CD4-positive, alpha-beta T cell (primary cell): Measurements from ENCODE around the gene GM2A. TPM values are rescaled to one million over a fixed set of nuclear protein-coding genes. Genes with fewer than 3 reads are reported as not detected.
A peak's percentile ranks its signal among the peaks of the same experiment; 100 is the strongest.

ENCODE experiments used
- ATAC-seq: fragments of 200-7000 bp; cut with Tn5 transposase; one replicate; pipeline ENCODE4 v1.10.0; 2022; ENCODE audit warnings: mild to moderate bottlenecking; ENCODE audit not compliant: poor library complexity
- CTCF ChIA-PET: fragments of 350-600 bp; sonication (Branson Sonifier 250); formaldehyde crosslinking; loops from one replicate; lab custom pipeline; 2021; ENCODE audit warnings: antibody characterized with exemption, inconsistent platforms; lab: Charles Lee
- POLR2A ChIA-PET: fragments of 350-600 bp; sonication (Branson Sonifier 250); formaldehyde crosslinking; loops from one replicate; lab custom pipeline; 2021; ENCODE audit warnings: antibody characterized with exemption, inconsistent platforms; lab: Charles Lee
- DNase-seq, 14 experiments: peaks; one replicate each; pipeline ENCODE4 v3.0.0-alpha.2; 2013 to 2020; ENCODE audit warnings: mixed read lengths in 2 of 14
- H3K27ac ChIP-seq, 2 donors: one replicate each; pipeline versions ENCODE4 v1.5.1 to v1.7.0; 2013; ENCODE audit warnings: low read length in 2 of 2, low read depth in 1 of 2, mild to moderate bottlenecking in 1 of 2
- H3K27me3 ChIP-seq, 2 experiments: 1 replicate in 1 of 2; 2 replicates in 1 of 2; pipeline versions ENCODE4 v1.6.1 to v1.7.0; 2013; ENCODE audit warnings: low read length in 2 of 2, control low read depth in 1 of 2, mild to moderate bottlenecking in 1 of 2, moderate library complexity in 1 of 2; ENCODE audit not compliant: insufficient read depth in 2 of 2, control insufficient read depth in 1 of 2
- H3K36me3 ChIP-seq: one replicate; pipeline ENCODE4 v1.6.1; 2013; ENCODE audit warnings: low read length, control low read depth; ENCODE audit not compliant: insufficient read depth
- H3K4me1 ChIP-seq: one replicate; pipeline ENCODE4 v1.6.1; 2013; ENCODE audit warnings: low read length, control low read depth; ENCODE audit not compliant: insufficient read depth
- H3K4me3 ChIP-seq: one replicate; pipeline ENCODE4 v1.5.1; 2013; ENCODE audit warnings: mild to moderate bottlenecking, low read length, moderate library complexity
- H3K9me3 ChIP-seq, 2 experiments: 1 replicate in 1 of 2; 2 replicates in 1 of 2; pipeline versions ENCODE4 v1.6.1 to v1.7.0; 2013; ENCODE audit warnings: low read length in 2 of 2, mild to moderate bottlenecking in 2 of 2, control low read depth in 1 of 2, moderate library complexity in 1 of 2; ENCODE audit not compliant: control insufficient read depth in 1 of 2, insufficient read depth in 1 of 2
- H3K27ac Mint-ChIP-seq: one replicate; pipeline ENCODE4 v1.8.0; 2020; ENCODE audit warnings: mixed read lengths
- H3K27me3 Mint-ChIP-seq: one replicate; pipeline ENCODE4 v1.8.0; 2021; ENCODE audit warnings: mixed read lengths
- H3K36me3 Mint-ChIP-seq: one replicate; pipeline ENCODE4 v1.8.0; 2021; ENCODE audit warnings: low read depth, mixed read lengths
- H3K4me1 Mint-ChIP-seq: one replicate; pipeline ENCODE4 v1.8.0; 2021; ENCODE audit warnings: low read depth, mixed read lengths
- H3K4me3 Mint-ChIP-seq: one replicate; pipeline ENCODE4 v1.8.0; 2020; ENCODE audit warnings: mild to moderate bottlenecking, mixed read lengths
- H3K9me3 Mint-ChIP-seq: one replicate; pipeline ENCODE4 v1.8.0; 2020; ENCODE audit warnings: mixed read lengths
- CTCF ChIP-seq: fragments of 200-600 bp; IDR thresholded peaks from one replicate; pipeline ENCODE4 v1.8.0; 2022; ENCODE audit warnings: antibody characterized with exemption, mild to moderate bottlenecking
- intact Hi-C, 2 experiments: fragments of 100-400 bp; cut with DNase I in 1 of 2; cut with micrococcal nuclease in 1 of 2; formaldehyde crosslinking; loops; one replicate each; pipeline versions ENCODE4 v1.15.1 to v1.9.0; 2023 to 2025; cut with DNase I, micrococcal nuclease
- polyA plus RNA-seq, 2 donors: library from polyadenylated mRNA; unstranded; fragments of 120-200 nt; gene quantifications; one replicate each; pipeline ENCODE4 v1.2.1, GENCODE V29; 2013
- total RNA-seq, 174 experiments: library from RNA in 2 of 174; stranded (reverse) in 2 of 174; gene quantifications; one replicate each; pipeline ENCODE4 v1.2.3 and lab custom pipeline; 2021 to 2026

GM2A gene
- total RNA-seq, result 1 to 10 TPM; 3.1 to 4.1 TPM
- polyA plus RNA-seq (2013, experiment 1 of 2), result 17.4 TPM
- polyA plus RNA-seq (2013, experiment 2 of 2), result 10.7 TPM
- 2.8 to 72.1 (median 24.0) reads per million in 172 experiments for total RNA-seq (lab: John Stamatoyannopoulos, UW)

DNA sequence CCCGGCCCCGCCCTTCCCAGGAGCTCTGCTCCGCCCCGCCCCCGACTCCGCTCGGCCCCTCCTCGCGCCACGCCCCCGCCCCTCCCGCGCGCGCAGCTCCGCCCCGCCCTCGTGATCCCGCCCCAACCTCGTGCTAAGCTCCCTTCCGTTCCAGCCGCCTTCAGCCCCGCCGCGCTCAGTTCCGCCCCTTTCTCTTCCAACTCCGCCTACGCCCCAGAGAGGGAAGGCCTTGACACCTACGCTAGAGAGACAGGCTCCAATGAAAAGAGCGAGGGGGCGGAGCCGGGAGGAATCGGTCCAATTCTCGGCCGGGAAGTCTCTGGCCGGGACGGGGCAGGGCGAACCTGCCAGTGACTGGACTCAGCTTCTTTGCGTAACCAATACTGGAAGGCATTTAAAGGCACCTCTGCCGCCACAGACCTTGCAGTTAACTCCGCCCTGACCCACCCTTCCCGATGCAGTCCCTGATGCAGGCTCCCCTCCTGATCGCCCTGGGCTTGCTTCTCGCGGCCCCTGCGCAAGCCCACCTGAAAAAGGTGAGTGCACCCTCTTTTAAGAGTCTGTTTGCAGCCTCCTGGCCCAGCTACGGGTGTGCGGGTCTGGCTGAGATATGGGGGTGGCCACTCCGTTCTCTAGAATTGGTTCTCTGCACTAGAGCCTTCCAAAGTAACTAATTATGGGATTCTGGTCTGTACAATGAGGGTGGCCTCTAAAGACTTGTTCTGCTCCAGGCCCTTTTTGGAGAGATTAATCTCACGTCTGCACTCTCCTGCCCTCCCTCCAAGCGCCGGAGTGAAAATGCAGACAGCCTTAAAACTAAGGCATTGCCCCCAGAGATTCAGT, at the start of gene GM2A:
TSS of gene GM2A (plus strand) at position 424 of the 843 bp plus-strand sequence. CDS start at position 456, 32 bp downstream.
- H3K27ac ChIP-seq, result peak within 1 kb of the TSS; percentile 51 to 68
- ATAC-seq, result peak; percentile 98
- peak within 1 kb of the TSS; percentile 87 for H3K4me3 ChIP-seq
- no peaks in the 10 kb centered on the region for H3K36me3 ChIP-seq
- H3K9me3 ChIP-seq, result no peaks in the 10 kb centered on the region
- ChIA-PET CTCF (interaction anchor here (0.7 to 2.6 kb wide), 6 partner anchors 14 to 138 kb away, joined by 3 to 12 read pairs (median 3); no protein-coding TSS in a partner anchor), POLR2A (interaction anchor here (0.6 to 3.5 kb wide), 28 partner anchors 14 to 840 kb away, joined by 3 to 41 read pairs (median 5); partner anchors contain the start of genes ANXA6, CCDC69, CD74 and DCTN4)
- Mint-ChIP-seq H3K27ac (peak within 1 kb of the TSS; percentile 92), H3K36me3 (no peaks in the 10 kb centered on the region), H3K27me3 (no peaks in the 10 kb centered on the region), H3K4me3 (peak within 1 kb of the TSS; percentile 88), H3K9me3 (no peaks in the 10 kb centered on the region), H3K4me1 (peaks cover 61% of the 10 kb centered on the region)
- H3K27me3 ChIP-seq, result no peaks in the 10 kb centered on the region
- TF ChIP-seq CTCF, result no peak
- intact Hi-C loops, result loop anchor here (1.0 to 10.0 kb wide), 9 partner anchors 29 to 1698 kb away; partner anchors contain the start of genes ANXA6 (in 1 of the 2), ATOX1 (in 1 of the 2), CCDC69 (in 1 of the 2) and CSNK1A1 (in 1 of the 2)
- DNase-seq, result peak; percentile 95 to 99 (median 97)
- peaks cover 42% of the 10 kb centered on the region for H3K4me1 ChIP-seq

DNA sequence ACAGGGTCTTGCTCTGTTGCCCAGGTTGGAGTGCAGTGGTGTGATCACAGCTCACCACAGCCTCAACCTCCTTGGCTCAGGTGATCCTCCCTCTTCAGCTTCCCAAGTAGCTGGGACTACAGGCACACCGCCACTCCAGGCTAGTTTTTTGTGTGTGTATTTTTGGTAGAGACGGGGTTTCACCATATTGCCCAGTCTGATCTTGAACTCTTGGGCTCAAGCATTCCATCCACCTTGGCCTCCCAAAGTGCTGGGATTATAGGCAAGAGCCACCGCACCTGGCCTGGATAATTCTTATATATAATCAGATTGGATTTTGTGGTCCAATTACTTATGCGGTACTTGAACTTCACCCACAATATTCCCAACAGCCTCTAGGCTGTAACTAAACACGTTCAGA, 48.9 kb upstream of the GM2A start:
- Histone ChIP-seq H3K36me3 (peaks cover 53% of the 10 kb centered on the region), H3K9me3 (no peaks in the 10 kb centered on the region), H3K27ac (peak overlapping the region; percentile 13 to 29), H3K4me1 (peaks cover 56% of the 10 kb centered on the region), H3K4me3 (no peak overlapping the region), H3K27me3 (no peaks in the 10 kb centered on the region)
- ChIA-PET POLR2A (interaction anchor here (1.3 to 4.6 kb wide), 3 partner anchors 8 to 20 kb away, joined by 4 to 31 read pairs (median 13); partner anchors contain the start of gene CCDC69), CTCF (interaction anchor here (3.5 kb wide), 1 partner anchor 35 kb away, joined by 13 read pairs; no protein-coding TSS in a partner anchor)
- Mint-ChIP-seq H3K9me3 (no peaks in the 10 kb centered on the region), H3K4me1 (peaks cover 63% of the 10 kb centered on the region), H3K27me3 (no peaks in the 10 kb centered on the region), H3K36me3 (peaks cover 71% of the 10 kb centered on the region), H3K4me3 (no peak overlapping the region), H3K27ac (peak overlapping the region; percentile 71)
- ATAC-seq (no peak), DNase-seq (no peak)
- TF ChIP-seq CTCF, result no peak
- intact Hi-C loops, result no loop called here

DNA sequence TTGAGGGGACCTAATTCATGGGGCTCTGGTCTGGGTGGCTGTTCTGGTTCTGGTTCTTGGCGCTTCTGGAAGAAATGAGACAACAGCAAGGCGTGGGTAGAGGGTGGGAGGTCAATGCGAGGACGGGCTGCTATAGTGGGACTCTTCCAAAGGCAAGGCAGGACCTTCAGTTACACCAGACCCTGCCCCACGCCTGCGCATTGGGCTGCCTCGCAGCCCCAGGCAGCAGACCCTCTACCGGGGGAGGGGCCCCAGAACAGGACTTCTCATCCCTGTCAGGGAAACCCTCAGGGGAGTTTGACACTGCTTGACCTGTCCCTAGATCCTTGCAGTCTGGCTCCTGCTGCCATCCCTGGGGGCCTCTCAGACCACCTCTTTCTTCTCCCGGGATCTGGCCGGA, 47.6 kb upstream of the GM2A start:
- no peaks in the 10 kb centered on the region for H3K27me3 Mint-ChIP-seq
- H3K36me3 Mint-ChIP-seq, result peaks cover 60% of the 10 kb centered on the region
- no peak overlapping the region for H3K4me3 ChIP-seq
- no peaks in the 10 kb centered on the region for H3K27me3 ChIP-seq
- POLR2A ChIA-PET, result interaction anchor here (0.6 kb wide), 1 partner anchor 87 kb away, joined by 4 read pairs; no protein-coding TSS in a partner anchor
- H3K27ac Mint-ChIP-seq, result peak overlapping the region; percentile 71
- TF ChIP-seq CTCF, result no peak
- no peak overlapping the region for H3K4me3 Mint-ChIP-seq
- no peak overlapping the region for H3K27ac ChIP-seq
- H3K36me3 ChIP-seq, result peaks cover 39% of the 10 kb centered on the region
- H3K4me1 Mint-ChIP-seq, result peaks cover 70% of the 10 kb centered on the region
- CTCF ChIA-PET, result interaction anchor here (3.5 kb wide), 1 partner anchor 33 kb away, joined by 13 read pairs; no protein-coding TSS in a partner anchor
- H3K9me3 ChIP-seq, result no peaks in the 10 kb centered on the region
- DNase-seq (no peak), ATAC-seq (no peak)
- peaks cover 69% of the 10 kb centered on the region for H3K4me1 ChIP-seq
- intact Hi-C loops, result loop anchor here in 1 of 2 experiments (5.0 kb wide), 1 partner anchor 38 kb away; no protein-coding TSS in a partner anchor
- no peaks in the 10 kb centered on the region for H3K9me3 Mint-ChIP-seq
